GM12878 (cell line): ENCODE data around the gene STX8. TPM values are rescaled to one million over a fixed set of nuclear protein-coding genes. Genes with fewer than 3 reads are reported as not detected.

ENCODE experiments used
- ATAC-seq: fragments of 200-7000 bp; cut with Tn5 transposase; 3 replicates; pipeline ENCODE4 v1.9.1; 2020; ENCODE audit warnings: mild to moderate bottlenecking, moderate library complexity
- BruUV-seq: library from RNA; stranded (reverse); fragments of 400-500 nt; replicated peaks from 2 replicates; lab custom pipeline; 2021; lab: Mats Ljungman, UMichigan
- CTCF ChIA-PET: fragments of 300-600 bp; sonication (Branson Sonifier 250); formaldehyde crosslinking; extraction: SDS; loops from one replicate; lab custom pipeline; 2021; ENCODE audit warnings: inconsistent platforms; lab: Yijun Ruan, JAX
- POLR2A ChIA-PET: fragments of 350-600 bp; formaldehyde crosslinking; extraction: SDS; loops from one replicate; lab custom pipeline; 2021; ENCODE audit warnings: inconsistent platforms; lab: Charles Lee
- RAD21 ChIA-PET: fragments of 300-600 bp; sonication (Branson Sonifier 250); formaldehyde crosslinking; loops from one replicate; lab custom pipeline; 2023; ENCODE audit warnings: antibody characterized with exemption; ENCODE audit not compliant: unreplicated experiment; lab: Charles Lee
- SMC1A ChIA-PET: fragments of 300-600 bp; sonication (Branson Sonifier 250); formaldehyde crosslinking; loops from one replicate; lab custom pipeline; 2023; ENCODE audit not compliant: unreplicated experiment, uncharacterized antibody; lab: Charles Lee
- DNase-seq: peaks from one replicate; pipeline ENCODE4 v3.0.0-alpha.2; 2011; ENCODE audit warnings: low read depth, low spot score
- FAIRE-seq: peaks from 3 replicates; lab custom pipeline; 2011; peaks lifted over from hg19 to GRCh38; lab: Jason Lieb, UNC
- H2AFZ ChIP-seq: 2 replicates; pipeline ENCODE4 v1.6.0; 2011; ENCODE audit warnings: low read depth, low read length, control low read depth; ENCODE audit not compliant: control insufficient read depth
- H3K27ac ChIP-seq: 2 replicates; pipeline ENCODE4 v1.5.1; 2011; ENCODE audit warnings: control low read depth; ENCODE audit not compliant: control insufficient read depth, insufficient read depth
- H3K27me3 ChIP-seq, 2 experiments: replicated peaks in 1 of 2; 2 replicates each; pipeline versions ENCODE4 v1.6.0 to v1.6.1; 2011; ENCODE audit warnings: low read length in 1 of 2; ENCODE audit not compliant: control insufficient read depth in 2 of 2, insufficient read depth in 2 of 2
- H3K36me3 ChIP-seq, 2 experiments: 2 replicates each; pipeline ENCODE4 v1.5.1; 2011; ENCODE audit warnings: low read length in 1 of 2; ENCODE audit not compliant: control insufficient read depth in 2 of 2, insufficient read depth in 2 of 2
- H3K4me1 ChIP-seq: 2 replicates; pipeline ENCODE4 v1.6.1; 2011; ENCODE audit warnings: mild to moderate bottlenecking, low read length, moderate library complexity, mixed read lengths; ENCODE audit not compliant: control insufficient read depth, insufficient read depth
- H3K4me2 ChIP-seq: 2 replicates; pipeline ENCODE4 v1.6.0; 2011; ENCODE audit warnings: control low read depth; ENCODE audit not compliant: control insufficient read depth, insufficient read depth
- H3K4me3 ChIP-seq: fragments of 200-600 bp; sonication (generic); 2 replicates; pipeline ENCODE4 v1.5.1; 2016
- H3K79me2 ChIP-seq: 2 replicates; pipeline ENCODE4 v1.6.0; 2011; ENCODE audit warnings: low read length; ENCODE audit not compliant: control insufficient read depth, insufficient read depth
- H3K9ac ChIP-seq: 2 replicates; pipeline ENCODE4 v1.8.0; 2011; ENCODE audit warnings: low read length, control low read depth, mixed read lengths; ENCODE audit not compliant: control insufficient read depth, insufficient read depth
- H3K9me3 ChIP-seq: replicated peaks from 3 replicates; pipeline ENCODE4 v1.5.1; 2011; ENCODE audit warnings: mild to moderate bottlenecking, low read length; ENCODE audit not compliant: control insufficient read depth, insufficient read depth
- H4K20me1 ChIP-seq: 2 replicates; pipeline ENCODE4 v1.6.0; 2011; ENCODE audit not compliant: control insufficient read depth, insufficient read depth
- PKNOX1 ChIP-seq: fragments of 450-650 bp; IDR thresholded peaks from 2 replicates; pipeline ENCODE4 v1.6.1; 2016; ENCODE audit warnings: mild to moderate bottlenecking
- SUZ12 ChIP-seq: fragments of 200-600 bp; sonication (generic); IDR thresholded peaks from one replicate; pipeline ENCODE4 v1.6.1; 2018; ENCODE audit warnings: antibody characterized with exemption, mild to moderate bottlenecking; ENCODE audit not compliant: unreplicated experiment
- TAF1 ChIP-seq: IDR thresholded peaks from 2 replicates; pipeline ENCODE4 v1.6.1; 2011; ENCODE audit warnings: mild to moderate bottlenecking, low read depth, low read length, borderline replicate concordance
- WGBS: methylation state at CpG from one replicate; pipeline ENCODE4 v1.1.6; 2016; ENCODE audit warnings: low lambda C conversion rate; ENCODE audit not compliant: insufficient replicate concordance, insufficient coverage; ENCODE audit errors: missing lambda C conversion rate; 5-methylcytosine and 5-hydroxymethylcytosine counted together
- in situ Hi-C: fragments of 300-500 bp; cut with MboI; formaldehyde crosslinking; loops from 9 replicates; pipeline ENCODE4 v1.14.3; 2018; ENCODE audit warnings: mixed read lengths
- intact Hi-C: fragments of 100-400 bp; cut with micrococcal nuclease; formaldehyde crosslinking; loops from one replicate; pipeline ENCODE4 v1.14.2; 2022; ENCODE audit not compliant: unreplicated experiment
- polyA plus RNA-seq, 11 experiments: library from polyadenylated mRNA; depleted of rRNA in 4 of 11; unstranded in 6 of 11; stranded (reverse) in 5 of 11; fragments of >200 nt; fragmentation: Nextera tagmentation in 4 of 11; fragmentation: Illumina TruSeq in 1 of 11; extraction: Ambion mirVana in 4 of 11; extraction: Trizol in 1 of 11; gene quantifications; 1 replicate in 1 of 11; 2 replicates in 10 of 11; pipeline versions ENCODE4 v1.2.1 to v1.2.3, GENCODE V29; 2011 to 2016; ENCODE audit warnings: inconsistent platforms in 2 of 11, missing spikeins in 2 of 11, low read depth in 1 of 11
- total RNA-seq, 4 experiments: library from RNA; depleted of rRNA in 3 of 4; stranded (reverse); fragments of >200 nt in 3 of 4; fragmentation: Illumina TruSeq in 1 of 4; extraction: Trizol in 1 of 4; gene quantifications; 2 replicates each; pipeline versions ENCODE4 v1.2.1 to v1.2.3, GENCODE V29; 2013 to 2021

The STX8 gene
- total and polyA plus RNA-seq, 10 of the 15 experiments (the other 5 are each of a cell fraction or from before 2014, with no cell fraction given) = 47.9 to 151 (median 72.9) TPM

GRCh38 chr17:9499041-9499440 lies 76.6 kb downstream of the STX8 start:
- in situ Hi-C loops = no loop called here
- peaks cover 0 to 4% of the 10 kb centered on the region in 2 experiments; a peak in 2 of 4 replicates for H3K36me3 ChIP-seq
- no peaks in the 10 kb centered on the region for H3K27me3 ChIP-seq
- no peak for DNase-seq
- H2AFZ ChIP-seq = no peak overlapping the region
- H3K27ac ChIP-seq = no peak overlapping the region
- no peak overlapping the region for H3K4me2 ChIP-seq
- ChIA-PET SMC1A (interaction anchor here (1.0 kb wide), 1 partner anchor 29 kb away, joined by 3 read pairs; no protein-coding TSS in a partner anchor), POLR2A (no interaction called here), CTCF (interaction anchor here (1.6 kb wide), 1 partner anchor 10 kb away, joined by 3 read pairs; no protein-coding TSS in a partner anchor), RAD21 (no interaction called here)
- no peaks in the 10 kb centered on the region for H3K4me1 ChIP-seq
- TF ChIP-seq PKNOX1 = no peak
- TF ChIP-seq SUZ12 = no peak
- no peak overlapping the region for H3K9ac ChIP-seq
- no peak for FAIRE-seq
- H4K20me1 ChIP-seq = no peaks in the 10 kb centered on the region
- no TSS peak for BruUV-seq
- 72% methylated on average over 5 of the region's 5 CpGs for WGBS
- no peaks in the 10 kb centered on the region for H3K79me2 ChIP-seq
- no peaks in the 10 kb centered on the region for H3K9me3 ChIP-seq
- ATAC-seq = no peak
- H3K4me3 ChIP-seq = no peak overlapping the region
- intact Hi-C loops = no loop called here

GRCh38 chr17:9498490-9498889 lies 77.1 kb downstream of the STX8 start:
- H3K4me2 ChIP-seq = no peak overlapping the region
- no peaks in the 10 kb centered on the region for H3K9me3 ChIP-seq
- H3K4me3 ChIP-seq = no peak overlapping the region
- FAIRE-seq = no peak
- H3K27me3 ChIP-seq = no peaks in the 10 kb centered on the region
- intact Hi-C loops = no loop called here
- peaks cover 0 to 4% of the 10 kb centered on the region in 2 experiments; a peak in 2 of 4 replicates for H3K36me3 ChIP-seq
- H3K4me1 ChIP-seq = no peaks in the 10 kb centered on the region
- H3K79me2 ChIP-seq = no peaks in the 10 kb centered on the region
- POLR2A ChIA-PET = interaction anchor here (0.6 kb wide), 1 partner anchor 27 kb away, joined by 3 read pairs; no protein-coding TSS in a partner anchor
- no peak for DNase-seq
- 98% methylated on average over 3 of the region's 3 CpGs for WGBS
- ATAC-seq = no peak
- H2AFZ ChIP-seq = no peak overlapping the region
- H3K27ac ChIP-seq = no peak overlapping the region
- H4K20me1 ChIP-seq = no peaks in the 10 kb centered on the region
- in situ Hi-C loops = no loop called here
- no peak overlapping the region for H3K9ac ChIP-seq
- no TSS peak for BruUV-seq
- CTCF ChIA-PET = interaction anchor here (0.7 to 1.6 kb wide), 2 partner anchors 10 to 91 kb away, joined by 3 read pairs; no protein-coding TSS in a partner anchor
- SMC1A ChIA-PET = interaction anchor here (1.0 kb wide), 1 partner anchor 28 kb away, joined by 3 read pairs; no protein-coding TSS in a partner anchor
- TF ChIP-seq TAF1 = no peak
- RAD21 ChIA-PET = no interaction called here
